Midbrain (tissue), 1 donor: ENCODE measurements around the gene SEMA6A.
A peak's percentile ranks its signal among the peaks of the same experiment; 100 is the strongest.
"Not testable (repeated sequence)": the region's sequence is repeated elsewhere in the genome, so short reads cannot be mapped to it uniquely, and the experiment has no call there.

Source experiments
- DNase-seq: peaks from one replicate; lab custom pipeline; 2025; lab: John Stamatoyannopoulos, UW

The SEMA6A gene

GRCh38 chr5:116553366-116553765 is 21.3 kb downstream of the SEMA6A start:
- DNase-seq = peak; percentile 90

GRCh38 chr5:116550082-116550481 is 24.5 kb downstream of the SEMA6A start:
- no peak for DNase-seq

- DNase-seq = no peak
Measured at GRCh38 chr5:116546743-116547124, 27.9 kb downstream of the SEMA6A start.

- no peak for DNase-seq
Measured at GRCh38 chr5:116546033-116546742, 28.4 kb downstream of the SEMA6A start.

GRCh38 chr5:116545465-116545864 is 29.2 kb downstream of the SEMA6A start:
- DNase-seq = not testable (repeated sequence)

- DNase-seq = no peak
Measured at GRCh38 chr5:116544531-116545241, 29.9 kb downstream of the SEMA6A start.

GRCh38 chr5:116543501-116543900 is 31.1 kb downstream of the SEMA6A start:
- DNase-seq = no peak

GRCh38 chr5:116542619-116543018 is 32.0 kb downstream of the SEMA6A start:
- no peak for DNase-seq

GRCh38 chr5:116539222-116539621 is 35.4 kb downstream of the SEMA6A start:
- DNase-seq = peak; percentile 31

- peak; percentile 60 for DNase-seq
Measured at GRCh38 chr5:116536316-116537083, 38.1 kb downstream of the SEMA6A start.

- DNase-seq = no peak
Measured at GRCh38 chr5:116534964-116535651, 39.5 kb downstream of the SEMA6A start.

GRCh38 chr5:116532762-116533525 is 41.7 kb downstream of the SEMA6A start:
- DNase-seq = no peak

- no peak for DNase-seq
Measured at GRCh38 chr5:116531635-116532034, 43.0 kb downstream of the SEMA6A start.

GRCh38 chr5:116531117-116531516 is 43.5 kb downstream of the SEMA6A start:
- DNase-seq = no peak

GRCh38 chr5:116530276-116530675 is 44.3 kb downstream of the SEMA6A start:
- no peak for DNase-seq

GRCh38 chr5:116529615-116530014 is 45.0 kb downstream of the SEMA6A start:
- peak; percentile 30 for DNase-seq

- DNase-seq = peak; percentile 56
Measured at GRCh38 chr5:116528519-116529234, 45.9 kb downstream of the SEMA6A start.

- DNase-seq = no peak
Measured at GRCh38 chr5:116527582-116527981, 47.0 kb downstream of the SEMA6A start.

GRCh38 chr5:116525674-116526073 is 48.9 kb downstream of the SEMA6A start:
- no peak for DNase-seq

GRCh38 chr5:116524966-116525365 is 49.7 kb downstream of the SEMA6A start:
- no peak for DNase-seq
